ENCODE data around the gene ZNF90.
"Not testable (repeated sequence)": the region's sequence is repeated elsewhere in the genome, so short reads cannot be mapped to it uniquely, and the experiment has no call there.

ZNF90 gene

GRCh38 chr19:20151617-20152145, 73.9 kb downstream of the ZNF90 start:
- ChIA-PET CTCF (no interaction called here), POLR2A (no interaction called here)
- Histone ChIP-seq H3K4me3 (ENCODE audit: low read depth, low read length) (no peak overlapping the region), H3K4me1 (ENCODE audit: control insufficient read depth, insufficient read depth, low read length) (no peaks in the 10 kb centered on the region), H3K27ac (ENCODE audit: extremely low read depth, low read depth, low read length) (no peak overlapping the region), H3K9me3 (ENCODE audit: control insufficient read depth, insufficient read depth, low read depth, low read length) (no peaks in the 10 kb centered on the region), H3K36me3 (ENCODE audit: control insufficient read depth in 2 of 2, insufficient read depth in 1 of 2, low read length in 2 of 2) (no peaks in the 10 kb centered on the region)
- no peak for TF ChIP-seq ZNF571 (tag by site-specific recombination; IDR thresholded peaks at IDR 0.05)
- no peak for TF ChIP-seq FEZF1 (tag by site-specific recombination; IDR thresholded peaks at IDR 0.05)
- TF ChIP-seq ZSCAN5A (tag by site-specific recombination; IDR thresholded peaks at IDR 0.05), result no peak
- no peak for TF ChIP-seq ZNF211 (tag by site-specific recombination; IDR thresholded peaks at IDR 0.05; ENCODE audit: low read depth)
- no peak for TF ChIP-seq KLF7 (tag by site-specific recombination; IDR thresholded peaks at IDR 0.05; ENCODE audit: borderline replicate concordance)
- TF ChIP-seq ZNF404 (tag by site-specific recombination; IDR thresholded peaks at IDR 0.05), result no peak
- no peak for TF ChIP-seq ZNF10 (tag by site-specific recombination; IDR thresholded peaks at IDR 0.05)

GRCh38 chr19:20152506-20152905, 74.7 kb downstream of the ZNF90 start:
- H3K36me3 ChIP-seq (ENCODE audit: control insufficient read depth in 2 of 2, insufficient read depth in 1 of 2, low read length in 2 of 2); H3K4me3 ChIP-seq (ENCODE audit: low read depth, low read length); CTCF ChIA-PET; H3K4me1 ChIP-seq (ENCODE audit: control insufficient read depth, insufficient read depth, low read length); H3K27ac ChIP-seq (ENCODE audit: extremely low read depth, low read depth, low read length); H3K9me3 ChIP-seq (ENCODE audit: control insufficient read depth, insufficient read depth, low read depth, low read length): not testable (repeated sequence)
- POLR2A ChIA-PET, result interaction anchor here (0.5 kb wide), 1 partner anchor 19 kb away, joined by 3 read pairs; no protein-coding TSS in a partner anchor

- Histone ChIP-seq H3K9me3 (ENCODE audit: control insufficient read depth, insufficient read depth, low read depth, low read length) (no peaks in the 10 kb centered on the region), H3K4me1 (ENCODE audit: control insufficient read depth, insufficient read depth, low read length) (no peaks in the 10 kb centered on the region), H3K27ac (ENCODE audit: extremely low read depth, low read depth, low read length) (no peak overlapping the region), H3K4me3 (ENCODE audit: low read depth, low read length) (no peak overlapping the region), H3K36me3 (ENCODE audit: control insufficient read depth in 2 of 2, insufficient read depth in 1 of 2, low read length in 2 of 2) (no peaks in the 10 kb centered on the region)
- CTCF ChIA-PET, result no interaction called here
- POLR2A ChIA-PET, result interaction anchor here (0.5 kb wide), 1 partner anchor 18 kb away, joined by 3 read pairs; no protein-coding TSS in a partner anchor
- TF ChIP-seq PRDM4 (tag by site-specific recombination; IDR thresholded peaks at IDR 0.05) (no peak), PBX3 (CRISPR knock-in tag; IDR thresholded peaks at IDR 0.05) (no peak), ZEB2 (tag by site-specific recombination; IDR thresholded peaks at IDR 0.05) (no peak), ZNF362 (tag by site-specific recombination; IDR thresholded peaks at IDR 0.05) (no peak), MEIS1 (CRISPR knock-in tag; IDR thresholded peaks at IDR 0.05; ENCODE audit: borderline replicate concordance) (no peak), ZNF654 (tag by site-specific recombination; IDR thresholded peaks at IDR 0.05; ENCODE audit: low read depth) (no peak), ZNF580 (tag by site-specific recombination; IDR thresholded peaks at IDR 0.05) (no peak), ZNF830 (tag by site-specific recombination; IDR thresholded peaks at IDR 0.05; ENCODE audit: low read depth) (no peak), PRDM1 (tag by site-specific recombination; IDR thresholded peaks at IDR 0.05) (no peak), PRDM10 (tag by site-specific recombination; IDR thresholded peaks at IDR 0.05) (no peak), ZNF112 (tag by site-specific recombination; IDR thresholded peaks at IDR 0.05) (no peak), ZNF549 (tag by site-specific recombination; IDR thresholded peaks at IDR 0.05) (no peak), ZNF404 (tag by site-specific recombination; IDR thresholded peaks at IDR 0.05) (no peak), ZNF157 (tag by site-specific recombination; IDR thresholded peaks at IDR 0.05) (no peak)
Observed at GRCh38 chr19:20153281-20153680, 75.5 kb downstream of the ZNF90 start.

Data from HEK293 (cell line).